Natural killer cell (primary cell): ENCODE results near the gene DIP2C. TPM values are rescaled to one million over a fixed set of nuclear protein-coding genes. Genes with fewer than 3 reads are reported as not detected.

ENCODE experiments used
- ATAC-seq, 3 donors: fragments of 150-1000 bp in 2 of 3; fragments of 200-7000 bp in 1 of 3; cut with Tn5 transposase; 1 replicate in 1 of 3; 2 replicates in 2 of 3; pipeline ENCODE4 v1.10.0; 2021; ENCODE audit warnings: mild to moderate bottlenecking in 2 of 3, moderate library complexity in 2 of 3
- DNase-seq, 2 donors: peaks; one replicate each; pipeline versions ENCODE4 v3.0.0 to v3.0.0-alpha.2; 2013 to 2021; ENCODE audit warnings: mixed read lengths in 1 of 2
- H3K27ac ChIP-seq: one replicate; pipeline ENCODE4 v1.5.1; 2013; ENCODE audit warnings: mild to moderate bottlenecking, low read length
- H3K27me3 ChIP-seq: one replicate; pipeline ENCODE4 v1.6.1; 2013; ENCODE audit warnings: low read length; ENCODE audit not compliant: control insufficient read depth, insufficient read depth
- H3K36me3 ChIP-seq: one replicate; pipeline ENCODE4 v1.6.1; 2013; ENCODE audit warnings: low read length; ENCODE audit not compliant: control insufficient read depth, insufficient read depth
- H3K4me1 ChIP-seq: one replicate; pipeline ENCODE4 v1.6.1; 2013; ENCODE audit warnings: low read length; ENCODE audit not compliant: control insufficient read depth, insufficient read depth
- H3K4me3 ChIP-seq: one replicate; pipeline ENCODE4 v1.5.1; 2013; ENCODE audit warnings: low read length
- H3K9me3 ChIP-seq: one replicate; pipeline ENCODE4 v1.6.1; 2013; ENCODE audit warnings: low read length; ENCODE audit not compliant: control insufficient read depth, insufficient read depth
- H3K27ac Mint-ChIP-seq, 2 donors: one replicate each; pipeline ENCODE4 v1.8.0; 2022; ENCODE audit warnings: mild to moderate bottlenecking in 2 of 2, mixed read lengths in 2 of 2, moderate library complexity in 1 of 2
- H3K27me3 Mint-ChIP-seq, 2 donors: one replicate each; pipeline ENCODE4 v1.8.0; 2022; ENCODE audit warnings: low read depth in 2 of 2, mixed read lengths in 2 of 2
- H3K36me3 Mint-ChIP-seq: one replicate; pipeline ENCODE4 v1.8.0; 2022; ENCODE audit warnings: mixed read lengths
- H3K4me1 Mint-ChIP-seq, 2 donors: one replicate each; pipeline ENCODE4 v1.8.0; 2022; ENCODE audit warnings: mixed read lengths in 2 of 2
- H3K4me3 Mint-ChIP-seq: one replicate; pipeline ENCODE4 v1.8.0; 2022; ENCODE audit warnings: mild to moderate bottlenecking, moderate library complexity, mixed read lengths
- H3K9me3 Mint-ChIP-seq, 2 donors: one replicate each; pipeline ENCODE4 v1.8.0; 2022; ENCODE audit warnings: mixed read lengths in 2 of 2
- CTCF ChIP-seq: fragments of 200-600 bp; IDR thresholded peaks from one replicate; pipeline ENCODE4 v1.8.0; 2022; ENCODE audit warnings: antibody characterized with exemption
- WGBS: methylation state at CpG from one replicate; pipeline ENCODE4 v1.1.7; 2013; ENCODE audit warnings: missing lambda C conversion rate; ENCODE audit not compliant: insufficient coverage; 5-methylcytosine and 5-hydroxymethylcytosine counted together
- intact Hi-C: fragments of 100-400 bp; cut with micrococcal nuclease; formaldehyde crosslinking; loops from one replicate; pipeline ENCODE4 v1.14.2; 2022
- total RNA-seq, 4 donors: library from RNA; stranded (reverse); fragments of 120-200 nt in 1 of 4; gene quantifications; one replicate each; pipeline versions ENCODE4 v1.2.3 to v1.2.4, GENCODE V29; 2013 to 2022

Gene DIP2C
- total RNA-seq, 3 donors from 2014 or later (not counting 1 experiment from before 2014, with no cell fraction given) = 1.5 to 5.8 (median 3.8) TPM

GRCh38 chr10:299969-300368 is 389.5 kb downstream of the DIP2C start:
- intact Hi-C loops = no loop called here
- WGBS = 75% methylated on average over 7 of the region's 7 CpGs
- H3K27ac ChIP-seq = no peak overlapping the region
- Mint-ChIP-seq H3K27me3 (peaks cover 0 to 2% of the 10 kb centered on the region in 2 donors), H3K4me3 (no peak overlapping the region), H3K9me3 (no peaks in the 10 kb centered on the region), H3K4me1 (no peaks in the 10 kb centered on the region), H3K36me3 (no peaks in the 10 kb centered on the region), H3K27ac (no peak overlapping the region)
- no peak overlapping the region for H3K4me3 ChIP-seq
- no peaks in the 10 kb centered on the region for H3K4me1 ChIP-seq
- no peaks in the 10 kb centered on the region for H3K9me3 ChIP-seq
- no peaks in the 10 kb centered on the region for H3K36me3 ChIP-seq
- TF ChIP-seq CTCF = no peak
- no peak for DNase-seq
- H3K27me3 ChIP-seq = no peaks in the 10 kb centered on the region
- no peak for ATAC-seq

GRCh38 chr10:299512-299911 is 390.0 kb downstream of the DIP2C start:
- WGBS = 100% methylated on average over 2 of the region's 2 CpGs
- H3K27ac Mint-ChIP-seq = no peak overlapping the region
- ATAC-seq = no peak
- Histone ChIP-seq H3K27ac (no peak overlapping the region), H3K27me3 (no peaks in the 10 kb centered on the region), H3K4me3 (no peak overlapping the region), H3K4me1 (no peaks in the 10 kb centered on the region), H3K9me3 (no peaks in the 10 kb centered on the region), H3K36me3 (no peaks in the 10 kb centered on the region)
- no peak for DNase-seq
- no peaks in the 10 kb centered on the region for H3K4me1 Mint-ChIP-seq
- H3K27me3 Mint-ChIP-seq = peaks cover 0 to 2% of the 10 kb centered on the region in 2 donors
- H3K36me3 Mint-ChIP-seq = no peaks in the 10 kb centered on the region
- no peaks in the 10 kb centered on the region for H3K9me3 Mint-ChIP-seq
- TF ChIP-seq CTCF = no peak
- intact Hi-C loops = no loop called here
- no peak overlapping the region for H3K4me3 Mint-ChIP-seq

GRCh38 chr10:298033-298432 is 391.4 kb downstream of the DIP2C start:
- H3K4me1 Mint-ChIP-seq = peaks cover 10 to 12% of the 10 kb centered on the region in 2 donors
- H3K36me3 Mint-ChIP-seq = no peaks in the 10 kb centered on the region
- H3K27ac ChIP-seq = no peak overlapping the region
- intact Hi-C loops = no loop called here
- TF ChIP-seq CTCF = no peak
- no peak overlapping the region for H3K4me3 ChIP-seq
- no peaks in the 10 kb centered on the region for H3K9me3 Mint-ChIP-seq
- peaks cover 3% of the 10 kb centered on the region for H3K4me1 ChIP-seq
- ATAC-seq (no peak), DNase-seq (no peak)
- H3K9me3 ChIP-seq = no peaks in the 10 kb centered on the region
- H3K4me3 Mint-ChIP-seq = no peak overlapping the region
- H3K27ac Mint-ChIP-seq = no peak overlapping the region
- H3K27me3 Mint-ChIP-seq = peaks cover 5 to 11% of the 10 kb centered on the region in 2 donors
- 90% methylated on average over 9 of the region's 9 CpGs for WGBS
- H3K27me3 ChIP-seq = no peaks in the 10 kb centered on the region
- no peaks in the 10 kb centered on the region for H3K36me3 ChIP-seq

GRCh38 chr10:297567-297966 is 391.9 kb downstream of the DIP2C start:
- Mint-ChIP-seq H3K9me3 (no peaks in the 10 kb centered on the region), H3K4me3 (no peak overlapping the region), H3K27ac (no peak overlapping the region), H3K36me3 (no peaks in the 10 kb centered on the region), H3K27me3 (peaks cover 7 to 15% of the 10 kb centered on the region in 2 donors), H3K4me1 (peaks cover 14 to 17% of the 10 kb centered on the region in 2 donors)
- Histone ChIP-seq H3K27me3 (no peaks in the 10 kb centered on the region), H3K27ac (no peak overlapping the region), H3K36me3 (no peaks in the 10 kb centered on the region), H3K9me3 (no peaks in the 10 kb centered on the region), H3K4me3 (no peak overlapping the region), H3K4me1 (peaks cover 3% of the 10 kb centered on the region)
- DNase-seq = no peak
- WGBS = 69% methylated on average over 3 of the region's 6 CpGs
- no peak for TF ChIP-seq CTCF
- intact Hi-C loops = no loop called here
- ATAC-seq = no peak
